Dermis microvascular lymphatic vessel endothelial cell (primary cell): ENCODE data around the gene PNRC1. TPM values are rescaled to one million over a fixed set of nuclear protein-coding genes. Genes with fewer than 3 reads are reported as not detected.
"Not testable (repeated sequence)": the region's sequence is repeated elsewhere in the genome, so short reads cannot be mapped to it uniquely, and the experiment has no call there.

Source experiments
- DNase-seq, 2 donors: peaks; one replicate each; pipeline versions ENCODE4 v3.0.0 to v3.0.0-alpha.2; 2010; ENCODE audit warnings: low read depth in 2 of 2
- total RNA-seq: library from RNA; depleted of rRNA; stranded (reverse); fragments of >200 nt; gene quantifications from 2 replicates; pipeline ENCODE4 v1.2.1, GENCODE V29; 2014

PNRC1 gene
- total RNA-seq = 32.3 and 46.7 TPM in 2 replicates

- DNase-seq = peak; percentile 97 to 99
Measured at GRCh38 chr6:89080281-89081128, at the start of gene PNRC1. TSS of gene PNRC1 (plus strand) at chr6:89080751. CDS start at chr6:89080895, 144 bp downstream.

DNA sequence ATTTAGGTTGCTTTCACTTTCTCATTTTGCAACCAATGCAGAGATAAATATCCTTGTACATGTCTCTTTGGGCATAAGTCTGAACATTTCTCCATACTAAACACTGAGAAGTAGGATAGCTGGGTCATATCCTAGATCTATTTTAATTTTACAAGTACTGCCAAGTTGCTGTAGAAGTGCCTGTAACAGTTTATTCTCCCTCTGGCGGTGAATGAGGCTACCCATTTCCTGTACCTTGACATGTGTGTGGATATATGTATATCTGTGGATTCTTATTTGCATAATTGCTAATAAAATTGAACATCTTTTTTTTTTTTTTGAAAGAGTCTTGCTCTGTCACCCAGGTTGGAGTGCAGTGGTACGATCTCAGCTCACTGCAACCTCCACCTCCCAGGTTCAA lies 48.0 kb upstream of the PNRC1 start:
- no peak for DNase-seq

- no peak for DNase-seq
Measured at GRCh38 chr6:89033461-89033860, 47.1 kb upstream of the PNRC1 start.

- DNase-seq = not testable (repeated sequence)
Measured at GRCh38 chr6:89034116-89034515, 46.4 kb upstream of the PNRC1 start.

DNA sequence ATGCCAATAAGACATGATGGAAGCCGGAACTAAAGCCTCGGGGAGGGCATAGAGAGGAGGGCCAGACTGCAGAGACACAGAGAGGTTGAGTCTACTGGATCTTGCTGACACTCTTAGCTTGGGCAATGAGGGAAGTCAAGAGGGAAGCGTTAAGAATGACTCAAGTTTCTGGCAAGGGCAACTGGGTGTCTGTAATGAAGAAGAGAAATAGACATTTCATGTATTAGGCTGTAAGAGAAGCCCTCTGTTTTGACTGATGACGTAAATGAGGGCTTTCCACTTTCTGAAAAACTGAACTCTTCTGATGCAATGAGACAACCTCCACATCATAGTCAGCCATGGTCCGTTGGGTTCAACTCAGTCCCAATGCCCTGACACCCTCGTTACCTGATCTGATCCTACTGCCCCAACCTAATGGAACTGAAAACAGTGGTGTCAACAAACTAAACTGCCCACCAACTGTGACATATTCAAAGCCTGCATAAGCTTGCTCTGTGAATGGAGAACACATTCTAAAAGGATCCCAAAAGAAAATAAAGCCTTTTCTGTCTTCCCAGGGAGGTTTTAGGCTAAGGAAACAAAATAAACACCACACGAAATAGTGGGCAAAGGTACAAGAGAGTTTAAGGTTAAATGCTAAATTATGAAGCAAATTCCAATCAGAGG lies 45.8 kb upstream of the PNRC1 start:
- no peak for DNase-seq

- peak in 1 of 2 donors; percentile 7 for DNase-seq
Measured at GRCh38 chr6:89035252-89036101, 45.1 kb upstream of the PNRC1 start.

- DNase-seq = no peak
Measured at GRCh38 chr6:89037141-89037900, 43.2 kb upstream of the PNRC1 start.

DNA sequence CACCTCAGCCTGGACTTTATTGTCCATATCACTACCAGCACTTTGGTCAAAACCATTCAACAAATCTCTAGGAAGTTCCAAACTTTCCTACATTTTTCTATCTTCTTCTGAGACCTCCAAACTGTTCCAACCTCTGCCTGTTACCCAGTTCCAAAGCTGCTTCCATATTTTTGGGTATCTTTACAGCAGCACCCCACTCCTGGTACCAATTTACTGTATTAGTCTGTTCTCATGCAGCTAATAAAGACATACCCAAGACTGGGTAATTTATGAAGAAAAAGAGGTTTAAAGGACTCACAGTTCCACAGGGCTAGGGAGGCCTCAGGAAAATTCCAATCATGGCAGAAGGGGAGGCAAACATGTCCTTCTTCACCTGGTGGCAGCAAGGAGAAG lies 42.7 kb upstream of the PNRC1 start:
- DNase-seq = not testable (repeated sequence)

DNA sequence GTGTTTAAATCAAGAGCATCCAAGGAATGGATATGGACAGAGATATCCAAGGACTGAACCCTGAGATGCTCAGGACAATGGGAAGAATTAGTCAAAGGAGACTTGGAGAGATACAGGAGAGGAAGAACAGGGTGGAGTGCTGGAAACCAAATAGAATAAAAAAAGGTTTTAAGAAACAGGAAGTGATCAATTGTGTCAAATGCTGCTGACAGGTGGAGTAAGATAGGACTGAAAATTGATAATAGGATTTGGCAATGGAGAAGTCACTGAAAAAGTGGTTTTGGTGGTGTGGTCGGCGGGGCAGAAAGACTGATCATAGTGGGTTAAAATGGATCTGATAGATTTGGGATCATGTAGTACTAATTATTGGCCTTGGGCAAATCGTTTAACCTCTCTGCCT lies 37.9 kb upstream of the PNRC1 start:
- no peak for DNase-seq

DNA sequence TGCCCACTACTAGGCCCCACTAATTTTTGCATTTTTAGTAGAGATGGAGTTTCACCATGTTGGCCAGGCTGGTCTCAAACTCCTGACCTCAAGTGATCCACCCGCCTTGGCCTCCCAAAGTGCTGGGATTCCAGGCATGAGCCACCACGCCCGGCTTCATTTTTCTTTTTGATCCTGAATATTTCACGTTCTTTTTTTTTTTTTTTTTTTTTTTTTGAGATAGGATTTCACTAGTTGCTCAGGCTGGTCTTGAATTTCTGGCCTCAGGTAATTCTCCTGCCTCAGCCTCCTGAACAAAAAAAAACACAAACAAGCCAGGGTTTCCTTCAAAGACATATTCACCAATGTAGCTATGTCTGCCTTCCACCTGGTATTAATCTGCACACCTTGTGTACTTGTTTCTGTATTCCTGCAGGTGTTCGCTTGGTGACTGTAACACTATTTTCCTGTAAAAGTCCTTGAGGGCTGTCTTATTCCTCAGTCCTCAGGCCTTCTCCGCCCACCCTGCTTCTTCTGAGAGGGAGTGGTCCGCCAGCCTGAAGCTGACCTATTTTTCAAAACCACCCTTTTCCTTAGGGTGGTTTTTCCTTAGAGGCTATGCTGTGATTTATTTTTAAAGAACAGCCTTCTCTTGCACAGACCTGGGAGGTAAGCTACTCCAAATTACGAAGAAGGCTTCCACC lies 36.1 kb upstream of the PNRC1 start:
- no peak for DNase-seq

DNA sequence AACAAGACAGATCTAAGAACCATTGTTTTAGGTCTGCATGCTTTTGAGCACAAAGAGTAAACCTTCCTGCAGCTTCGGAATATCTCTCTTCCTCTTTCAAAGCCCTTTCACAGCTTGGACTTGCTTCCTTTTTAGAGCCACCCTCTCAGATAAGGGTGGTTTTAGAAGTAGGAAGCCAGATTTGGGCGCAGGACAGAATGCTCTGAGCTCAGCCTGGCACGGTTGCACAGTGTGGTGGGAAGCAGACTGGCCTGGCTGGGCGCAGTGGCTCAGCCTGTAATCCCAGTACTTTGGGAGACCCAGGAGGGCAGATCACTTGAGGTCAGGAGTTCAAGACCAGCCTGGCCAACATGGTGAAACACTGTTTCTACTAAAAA lies 35.6 kb upstream of the PNRC1 start:
- no peak for DNase-seq

GRCh38 chr6:89045576-89045975 lies 35.0 kb upstream of the PNRC1 start:
- no peak for DNase-seq

GRCh38 chr6:89047473-89047872 lies 33.1 kb upstream of the PNRC1 start:
- no peak for DNase-seq

DNA sequence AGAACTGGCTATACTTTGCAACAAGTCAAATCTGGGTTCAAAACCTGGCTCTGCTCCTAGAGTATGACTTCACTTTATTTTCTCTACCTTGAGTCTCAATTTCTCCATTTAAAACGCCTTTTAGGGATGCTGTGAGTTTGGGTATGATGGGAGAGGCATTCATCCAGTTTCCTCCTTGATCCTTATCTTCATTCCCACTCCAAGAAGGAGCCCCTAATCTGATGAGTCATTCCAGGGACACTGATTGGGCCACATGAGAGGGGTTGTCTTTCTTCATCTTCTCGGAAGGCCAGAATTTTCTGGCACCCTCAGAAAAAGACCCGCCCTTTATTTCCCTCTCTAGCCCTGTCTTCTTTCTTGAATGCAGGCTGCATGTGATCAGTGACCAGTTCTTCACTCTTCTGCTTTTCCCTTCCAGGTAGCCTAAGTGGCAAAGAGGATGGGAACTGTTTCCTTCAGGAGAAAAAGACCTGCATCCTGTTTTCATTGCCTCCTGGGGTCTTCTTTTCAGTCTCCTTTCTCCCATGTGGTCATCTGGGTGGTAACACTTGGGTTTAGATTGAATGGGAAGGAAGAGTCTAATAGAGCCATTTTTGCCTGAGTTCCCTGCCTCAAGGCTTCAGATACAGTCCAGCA lies 32.1 kb upstream of the PNRC1 start:
- no peak for DNase-seq

GRCh38 chr6:89048985-89049384 lies 31.6 kb upstream of the PNRC1 start:
- DNase-seq = no peak

GRCh38 chr6:89050155-89050554 lies 30.4 kb upstream of the PNRC1 start:
- no peak for DNase-seq

DNA sequence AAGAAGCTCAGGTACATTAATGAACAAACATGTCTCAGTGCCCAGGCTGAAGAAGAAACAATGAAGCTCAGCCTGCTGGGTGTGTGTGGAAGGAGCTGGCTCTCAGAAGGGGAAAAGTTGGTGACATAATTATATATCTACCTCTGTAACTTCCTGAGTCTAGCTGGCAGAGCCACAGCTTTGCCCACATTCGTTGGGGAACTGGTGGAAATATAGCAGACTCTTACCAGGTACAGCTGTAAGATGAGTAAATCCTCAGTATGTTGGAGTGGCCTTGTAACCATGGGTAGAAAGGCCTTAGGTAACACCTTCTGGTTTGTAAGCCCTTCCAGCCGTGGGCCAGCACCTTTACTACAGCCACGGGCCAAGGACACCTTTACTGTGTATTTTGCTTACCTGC lies 29.9 kb upstream of the PNRC1 start:
- DNase-seq = no peak

GRCh38 chr6:89051676-89052075 lies 28.9 kb upstream of the PNRC1 start:
- DNase-seq = no peak

DNA sequence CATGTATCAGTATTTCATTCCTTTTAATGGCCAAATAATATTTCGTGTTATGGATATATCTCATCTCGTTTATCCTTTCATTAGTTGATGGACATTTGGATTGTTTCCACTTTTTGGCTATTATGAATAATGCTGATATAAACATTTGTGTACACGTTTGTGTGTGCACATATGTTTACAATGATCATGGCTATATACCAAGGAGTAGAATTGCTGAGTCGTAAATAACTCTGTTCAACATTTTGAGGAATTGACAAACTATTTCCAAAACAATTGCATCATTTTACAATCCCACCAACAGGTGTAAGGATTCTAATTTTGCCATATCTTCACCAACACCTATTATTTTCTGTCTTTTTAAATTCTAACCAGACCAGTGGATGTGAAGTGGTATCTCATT lies 26.3 kb upstream of the PNRC1 start:
- no peak for DNase-seq

DNA sequence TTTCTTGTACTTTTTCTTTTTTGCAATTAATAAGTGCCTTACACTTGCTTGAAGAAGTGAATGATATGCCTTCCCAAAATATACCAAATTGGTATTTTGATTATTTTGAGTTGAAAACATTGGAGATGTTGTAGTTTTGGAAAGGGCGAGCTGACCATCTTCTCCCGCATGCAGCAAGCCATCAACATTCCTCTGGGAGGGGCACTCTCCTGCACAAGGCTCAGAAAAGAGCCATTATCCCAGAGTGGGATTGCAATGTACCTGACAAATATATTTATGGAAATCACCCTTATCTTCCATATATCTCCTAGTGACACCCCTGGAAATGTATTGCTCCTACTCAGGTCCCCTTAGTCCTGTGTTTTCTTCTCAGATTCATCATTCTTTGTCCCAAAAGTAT lies 22.8 kb upstream of the PNRC1 start:
- DNase-seq = no peak
